HUES6 (cell line): ENCODE measurements around the gene KMT5C.
"Not testable (repeated sequence)": the region's sequence is repeated elsewhere in the genome, so short reads cannot be mapped to it uniquely, and the experiment has no call there.

Experiments used
- H3K27ac ChIP-seq: 2 replicates; pipeline ENCODE4 v1.7.0; 2013; ENCODE audit warnings: low read depth, mild to moderate bottlenecking, low read length, inconsistent platforms
- H3K27me3 ChIP-seq: 2 replicates; pipeline ENCODE4 v1.6.1; 2013; ENCODE audit warnings: low read length; ENCODE audit not compliant: control insufficient read depth, insufficient read depth
- H3K36me3 ChIP-seq: 2 replicates; pipeline ENCODE4 v1.6.1; 2013; ENCODE audit warnings: low read length; ENCODE audit not compliant: control insufficient read depth, insufficient read depth
- H3K4me1 ChIP-seq: 2 replicates; pipeline ENCODE4 v1.6.1; 2013; ENCODE audit warnings: low read length; ENCODE audit not compliant: control insufficient read depth, insufficient read depth
- H3K4me3 ChIP-seq: 2 replicates; pipeline ENCODE4 v1.5.1; 2013; ENCODE audit warnings: low read depth, low read length
- H3K9ac ChIP-seq: one replicate; pipeline ENCODE4 v1.6.1; 2013; ENCODE audit warnings: mild to moderate bottlenecking, low read length
- H3K9me3 ChIP-seq: 2 replicates; pipeline ENCODE4 v1.6.1; 2013; ENCODE audit warnings: low read depth, low read length; ENCODE audit not compliant: control insufficient read depth, insufficient read depth

KMT5C gene

GRCh38 chr19:55319785-55320184 lies 19.9 kb upstream of the KMT5C start:
- H3K27ac ChIP-seq = no peak overlapping the region
- peaks cover 4% of the 10 kb centered on the region; the same call in 1 of the 2 replicates for H3K4me1 ChIP-seq
- H3K4me3 ChIP-seq = peak overlapping the region; percentile 56
- H3K9me3 ChIP-seq = no peaks in the 10 kb centered on the region
- H3K9ac ChIP-seq = no peak overlapping the region
- no peaks in the 10 kb centered on the region for H3K36me3 ChIP-seq
- no peaks in the 10 kb centered on the region for H3K27me3 ChIP-seq

- no peaks in the 10 kb centered on the region for H3K27me3 ChIP-seq
- H3K9ac ChIP-seq = no peak overlapping the region
- no peaks in the 10 kb centered on the region for H3K9me3 ChIP-seq
- peaks cover 4% of the 10 kb centered on the region; the same call in 1 of the 2 replicates for H3K4me1 ChIP-seq
- H3K4me3 ChIP-seq = no peak overlapping the region
- H3K27ac ChIP-seq = no peak overlapping the region
- no peaks in the 10 kb centered on the region for H3K36me3 ChIP-seq
These were observed 18.7 kb upstream of the KMT5C start for GRCh38 chr19:55320844-55321419.

GRCh38 chr19:55321466-55322137 lies 18.1 kb upstream of the KMT5C start:
- Histone ChIP-seq H3K9ac (no peak overlapping the region), H3K27ac (no peak overlapping the region), H3K27me3 (no peaks in the 10 kb centered on the region), H3K4me3 (no peak overlapping the region), H3K4me1 (peaks cover 4% of the 10 kb centered on the region; the same call in 1 of the 2 replicates), H3K9me3 (no peaks in the 10 kb centered on the region), H3K36me3 (no peaks in the 10 kb centered on the region)

GRCh38 chr19:55322204-55322885 lies 17.3 kb upstream of the KMT5C start:
- H3K27ac ChIP-seq = no peak overlapping the region
- H3K4me3 ChIP-seq = no peak overlapping the region
- no peaks in the 10 kb centered on the region for H3K27me3 ChIP-seq
- no peaks in the 10 kb centered on the region for H3K36me3 ChIP-seq
- peaks cover 4% of the 10 kb centered on the region; the same call in 1 of the 2 replicates for H3K4me1 ChIP-seq
- H3K9ac ChIP-seq = no peak overlapping the region
- H3K9me3 ChIP-seq = no peaks in the 10 kb centered on the region

GRCh38 chr19:55324662-55325061 lies 15.0 kb upstream of the KMT5C start:
- H3K4me3 ChIP-seq = no peak overlapping the region
- H3K36me3 ChIP-seq = no peaks in the 10 kb centered on the region
- H3K27me3 ChIP-seq = no peaks in the 10 kb centered on the region
- H3K27ac ChIP-seq = no peak overlapping the region
- no peaks in the 10 kb centered on the region for H3K9me3 ChIP-seq
- H3K4me1 ChIP-seq = peaks cover 4% of the 10 kb centered on the region; the same call in 1 of the 2 replicates
- H3K9ac ChIP-seq = no peak overlapping the region

- Histone ChIP-seq H3K27me3 (no peaks in the 10 kb centered on the region), H3K36me3 (no peaks in the 10 kb centered on the region), H3K27ac (no peak within 1 kb of the TSS), H3K4me1 (no peaks in the 10 kb centered on the region), H3K4me3 (no peak within 1 kb of the TSS), H3K9ac (no peak within 1 kb of the TSS), H3K9me3 (no peaks in the 10 kb centered on the region)
These were observed 14.5 kb upstream of the KMT5C start, which contains the start of gene TMEM150B for GRCh38 chr19:55325172-55325571. TMEM150B (minus strand) TSS chr19:55325341; CDS start chr19:55321036, 4,305 bp downstream.

GRCh38 chr19:55328774-55329318 lies 10.8 kb upstream of the KMT5C start:
- not testable (repeated sequence) for H3K4me3 ChIP-seq, H3K4me1 ChIP-seq, H3K27me3 ChIP-seq, H3K27ac ChIP-seq, H3K9ac ChIP-seq, H3K9me3 ChIP-seq, H3K36me3 ChIP-seq

- H3K27me3 ChIP-seq = not testable (repeated sequence)
These were observed 9.9 kb upstream of the KMT5C start for GRCh38 chr19:55329791-55330190.

GRCh38 chr19:55333870-55334269 lies 5.8 kb upstream of the KMT5C start:
- Histone ChIP-seq H3K9me3 (no peaks in the 10 kb centered on the region), H3K27ac (no peak overlapping the region), H3K4me1 (peaks cover 13% of the 10 kb centered on the region), H3K36me3 (no peaks in the 10 kb centered on the region), H3K27me3 (no peaks in the 10 kb centered on the region), H3K9ac (no peak overlapping the region), H3K4me3 (no peak overlapping the region)

More at GRCh38 chr19:55329791-55330190, 9.9 kb upstream of the KMT5C start:
- not testable (repeated sequence) for H3K9me3 ChIP-seq, H3K36me3 ChIP-seq, H3K4me1 ChIP-seq, H3K9ac ChIP-seq, H3K27ac ChIP-seq, H3K4me3 ChIP-seq

- H3K36me3 ChIP-seq = no peaks in the 10 kb centered on the region
- no peaks in the 10 kb centered on the region for H3K9me3 ChIP-seq
These were observed 3.6 kb upstream of the KMT5C start for GRCh38 chr19:55336101-55336500.

More at GRCh38 chr19:55336101-55336500, 3.6 kb upstream of the KMT5C start:
- H3K4me1 ChIP-seq = peaks cover 14% of the 10 kb centered on the region
- no peak overlapping the region for H3K4me3 ChIP-seq
- no peaks in the 10 kb centered on the region for H3K27me3 ChIP-seq
- no peak overlapping the region for H3K9ac ChIP-seq
- H3K27ac ChIP-seq = no peak overlapping the region
